Activated CD4-positive, CD25-positive, alpha-beta regulatory T cell treated with anti-CD3 and anti-CD28 coated beads, Interleukin-2, amount 50 U/mL, for 72 hours (primary cell): ENCODE measurements around the gene PPP2R5D.
"Not testable (repeated sequence)": the region's sequence is repeated elsewhere in the genome, so short reads cannot be mapped to it uniquely, and the experiment has no call there.

Experiments used
- DNase-seq: peaks from one replicate; pipeline ENCODE4 v3.0.0; 2021

The PPP2R5D gene

DNA sequence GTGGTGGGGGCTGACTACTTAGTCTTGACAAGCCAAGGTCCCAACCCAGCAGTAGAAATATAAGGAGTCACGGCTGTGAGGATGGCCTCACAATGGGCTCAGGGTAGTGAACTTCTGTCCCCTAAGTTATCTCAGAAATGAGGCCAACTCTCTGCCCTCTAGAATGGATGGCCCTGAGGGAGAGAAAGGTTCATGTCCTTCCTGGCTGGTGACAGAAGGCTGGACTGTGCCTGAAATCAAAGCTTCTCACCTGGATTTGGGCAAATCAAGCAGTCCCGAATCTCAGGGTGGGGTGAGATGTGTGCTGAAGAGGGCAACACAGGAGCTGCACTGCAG is 49.8 kb downstream of the PPP2R5D start:
- DNase-seq, result no peak

DNA sequence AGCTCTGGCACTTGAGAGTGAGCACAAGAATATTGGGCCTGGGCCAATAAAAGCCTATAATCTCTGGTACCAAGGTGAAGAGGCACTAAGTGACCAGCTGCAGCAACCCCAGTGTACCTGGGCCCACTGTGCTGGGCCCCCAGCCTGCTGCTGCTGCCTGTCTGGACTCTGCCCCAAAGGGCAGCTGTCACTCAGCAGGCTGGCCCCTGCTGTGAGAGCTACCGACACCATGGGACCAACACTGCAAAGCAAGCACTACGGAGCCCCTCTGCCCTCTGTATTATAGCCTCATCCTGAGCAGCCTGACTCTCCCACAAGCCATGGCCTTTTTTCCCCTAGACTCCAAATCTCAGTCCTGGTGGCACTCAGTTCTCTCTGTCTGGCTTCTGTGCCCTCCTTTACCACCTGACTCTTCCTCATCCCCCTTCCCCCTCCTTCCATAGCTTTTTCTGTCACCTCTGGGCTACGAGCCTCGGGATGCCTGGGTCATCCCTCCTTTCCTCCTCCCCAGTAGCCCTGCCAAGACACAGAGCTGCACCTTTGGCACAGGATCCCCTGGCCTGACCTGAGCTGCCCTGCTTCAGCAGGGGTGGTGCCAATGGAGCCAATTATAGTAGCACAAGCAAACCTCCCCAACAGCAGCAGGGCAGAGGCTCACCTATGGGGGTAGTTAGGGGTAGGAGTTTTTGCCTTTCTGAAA is 51.3 kb downstream of the PPP2R5D start:
- DNase-seq, result no peak

DNA sequence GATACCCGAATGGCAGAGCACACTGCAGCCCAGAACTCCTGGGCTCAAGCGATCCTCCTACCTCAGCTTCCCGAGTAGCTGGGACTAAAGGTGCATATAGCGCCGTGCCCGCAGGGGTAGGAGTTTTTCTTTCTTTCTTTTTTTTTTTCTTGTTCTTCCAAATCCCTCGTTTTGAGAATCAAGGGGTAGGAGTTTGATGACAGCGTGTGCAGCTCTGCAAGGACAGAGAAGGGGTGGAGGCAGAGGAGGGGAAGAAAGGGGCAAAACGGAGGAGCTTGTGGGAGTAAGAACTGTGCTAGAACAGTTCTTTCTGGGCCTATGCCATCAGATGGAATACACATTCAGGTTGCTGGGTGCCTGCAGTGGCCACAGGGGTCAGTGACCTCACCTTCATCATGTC is 52.3 kb downstream of the PPP2R5D start:
- DNase-seq, result no peak

DNA sequence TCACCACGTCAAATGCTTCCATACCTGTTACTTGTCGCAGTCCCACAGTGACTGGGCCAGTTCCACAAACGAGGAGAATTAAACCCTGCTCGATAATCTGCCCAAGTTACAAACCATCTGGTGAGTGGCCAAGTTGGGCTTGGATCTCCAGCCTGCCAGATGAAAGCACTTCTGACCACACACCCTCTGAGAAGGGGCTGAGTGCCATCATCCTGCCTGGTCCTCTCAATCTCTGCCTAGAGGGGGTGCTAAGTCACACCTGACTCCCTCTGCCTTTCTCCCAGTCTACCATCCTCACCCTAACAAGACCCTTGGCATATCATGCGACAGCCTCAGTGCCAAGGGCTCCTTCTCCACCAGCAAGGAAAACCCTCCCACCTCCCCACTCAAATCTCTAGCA is 52.8 kb downstream of the PPP2R5D start:
- DNase-seq, result no peak

DNA sequence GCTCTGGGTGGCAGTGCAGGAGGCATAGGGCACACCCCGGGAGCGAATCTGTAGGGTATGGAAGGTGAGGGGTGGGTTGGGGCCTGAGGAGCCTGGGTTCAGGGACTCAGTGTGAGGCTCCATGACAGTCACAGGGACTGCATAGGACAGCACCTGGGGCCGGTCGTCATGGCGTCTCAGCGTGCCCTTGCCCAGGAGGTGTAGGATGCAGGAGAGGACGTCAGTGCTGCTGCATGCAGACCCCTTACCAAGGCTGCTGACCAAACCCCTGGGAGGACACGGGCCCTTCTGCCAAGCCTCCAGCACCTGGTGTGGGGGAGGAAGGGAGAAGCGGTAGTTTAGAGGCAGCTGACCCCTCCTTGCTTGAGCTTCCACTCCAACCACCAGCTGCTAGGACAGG is 53.3 kb downstream of the PPP2R5D start:
- no peak for DNase-seq

DNA sequence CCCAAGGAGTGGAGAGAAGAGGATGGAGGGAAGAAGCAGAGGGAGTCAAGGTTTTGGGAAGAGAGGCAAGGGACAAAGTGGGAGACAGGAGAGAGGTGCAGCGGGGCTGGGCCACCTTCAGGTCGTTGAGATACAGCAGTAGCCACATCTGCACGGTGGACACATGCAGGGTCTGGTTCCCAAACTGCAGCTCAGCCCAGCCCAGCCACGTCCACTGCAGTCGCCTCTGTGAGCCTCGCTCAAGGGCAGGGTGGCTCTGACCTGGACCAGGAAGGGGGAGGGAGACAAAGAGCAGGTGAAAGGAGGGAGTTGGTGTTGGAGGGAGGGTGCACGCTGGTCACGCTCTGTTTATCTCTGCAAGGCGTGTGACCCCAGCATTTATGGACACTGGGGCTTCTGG is 54.4 kb downstream of the PPP2R5D start:
- DNase-seq, result no peak

DNA sequence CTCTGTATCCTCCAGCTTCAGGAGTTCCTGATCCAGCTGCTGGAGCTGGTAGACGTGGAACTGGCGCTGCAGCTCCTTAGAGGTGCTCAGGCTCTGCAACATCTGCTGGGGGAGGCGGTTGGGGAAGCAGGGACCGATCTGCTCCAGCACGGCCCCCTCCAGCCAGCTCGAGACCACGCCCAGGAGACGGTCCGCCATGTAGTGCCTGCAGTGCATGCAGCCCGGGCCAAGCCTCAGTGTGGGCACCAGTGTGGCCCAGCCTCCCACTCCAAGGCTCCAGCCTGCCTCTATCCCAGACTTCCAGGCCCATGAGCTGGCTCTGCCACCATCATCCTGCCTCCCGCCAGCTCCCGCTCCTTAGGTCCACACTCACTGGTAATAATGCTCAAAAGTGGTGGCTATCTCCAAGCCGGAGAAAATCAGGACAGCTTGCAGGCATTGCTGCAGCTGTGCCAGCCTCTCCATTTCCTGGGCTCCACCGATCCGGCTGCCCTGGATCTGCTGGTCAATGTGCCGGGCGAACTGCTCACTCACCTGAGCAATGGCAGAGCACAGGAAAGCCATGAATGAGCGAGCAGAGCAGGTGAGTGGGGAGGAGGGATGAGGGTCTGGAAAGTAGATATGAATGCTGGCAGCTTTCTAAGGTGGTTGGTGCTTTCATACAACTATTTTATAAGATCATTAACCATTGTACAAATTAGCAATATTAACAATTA is 56.3 kb downstream of the PPP2R5D start:
- no peak for DNase-seq

DNA sequence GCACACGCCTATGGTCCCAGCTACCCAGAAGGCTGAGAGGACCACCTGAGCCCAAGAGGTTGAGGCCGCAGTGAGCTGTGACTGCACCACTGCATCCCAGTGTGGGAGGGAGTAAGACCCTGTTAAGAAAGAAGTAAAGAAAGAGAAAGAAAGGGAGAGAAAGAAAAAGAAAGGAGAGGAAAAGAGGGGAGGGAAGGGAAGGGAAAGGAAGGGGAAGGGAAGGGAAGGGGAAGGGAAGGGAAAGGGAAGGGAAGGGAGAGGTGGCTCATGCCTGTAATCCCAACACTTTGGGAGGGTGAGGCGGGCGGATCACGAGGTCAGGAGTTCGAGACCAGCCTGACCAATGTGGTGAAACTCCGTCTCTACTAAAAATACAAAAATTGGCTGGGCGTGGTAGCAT is 57.1 kb downstream of the PPP2R5D start:
- DNase-seq, result not testable (repeated sequence)

DNA sequence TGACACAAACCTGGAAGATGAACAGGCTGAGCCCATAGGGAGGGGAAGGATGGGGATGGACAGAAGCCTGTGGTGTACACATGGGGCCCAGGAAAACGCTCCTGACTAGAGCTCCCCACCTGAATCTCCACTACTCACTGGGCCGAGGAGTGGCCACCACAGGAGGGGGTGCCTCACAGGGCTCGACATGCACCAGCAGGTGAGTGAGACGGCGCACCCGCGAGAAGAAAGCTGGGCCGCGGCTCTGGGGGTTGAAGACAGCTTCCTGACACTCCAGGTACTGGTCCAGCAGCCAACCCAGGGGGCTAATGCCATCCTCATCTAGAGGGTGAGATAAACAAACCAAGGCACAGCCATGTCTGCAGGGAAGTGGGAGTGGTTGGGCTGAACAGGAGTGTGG is 58.9 kb downstream of the PPP2R5D start:
- no peak for DNase-seq

DNA sequence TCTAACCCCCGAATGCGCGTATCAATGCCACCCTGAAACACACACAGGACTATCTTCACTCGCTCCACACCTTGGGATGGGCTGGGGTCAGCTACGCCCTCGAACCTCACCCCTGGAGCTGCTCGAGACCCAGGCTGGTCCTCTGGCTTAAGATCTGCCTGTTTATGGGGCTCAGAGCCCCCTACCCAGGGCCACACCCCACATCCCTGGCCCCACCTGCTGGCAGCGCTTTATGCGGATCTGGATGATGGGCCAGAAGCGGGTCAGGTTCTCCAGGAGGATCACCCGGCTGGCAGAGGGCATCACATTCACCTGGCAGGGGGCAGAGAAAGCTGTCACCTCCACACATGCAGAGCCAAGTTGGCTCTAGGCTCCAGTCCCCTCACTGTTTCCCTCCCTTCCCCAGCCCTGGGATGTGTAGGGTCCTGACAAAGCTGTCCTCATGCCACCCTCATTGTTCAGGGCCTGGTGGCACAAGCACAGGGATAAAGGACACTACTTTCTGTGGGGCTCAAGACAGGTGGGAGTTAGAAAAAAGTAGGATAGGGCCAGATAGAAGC is 61.1 kb downstream of the PPP2R5D start:
- no peak for DNase-seq

DNA sequence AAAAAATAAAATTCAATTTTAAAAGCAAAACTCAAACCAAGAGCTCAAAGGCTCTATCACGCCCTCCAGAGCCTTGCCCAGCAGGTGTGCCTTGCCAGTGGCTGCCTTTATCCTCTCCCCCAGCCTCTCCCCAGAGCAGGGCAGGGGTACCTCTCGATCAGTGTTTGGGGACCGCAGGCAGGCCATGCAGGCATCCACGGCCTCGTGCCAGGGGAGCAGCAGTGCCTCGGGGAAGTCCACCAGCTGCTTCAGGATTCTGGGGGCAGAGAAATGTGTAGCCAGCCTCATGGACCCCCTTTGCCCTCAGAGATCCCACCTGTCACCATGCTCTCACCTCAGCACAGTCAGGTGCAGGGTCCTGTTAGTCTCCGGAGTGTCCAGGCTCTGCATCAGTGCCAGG is 63.6 kb downstream of the PPP2R5D start:
- no peak for DNase-seq

DNA sequence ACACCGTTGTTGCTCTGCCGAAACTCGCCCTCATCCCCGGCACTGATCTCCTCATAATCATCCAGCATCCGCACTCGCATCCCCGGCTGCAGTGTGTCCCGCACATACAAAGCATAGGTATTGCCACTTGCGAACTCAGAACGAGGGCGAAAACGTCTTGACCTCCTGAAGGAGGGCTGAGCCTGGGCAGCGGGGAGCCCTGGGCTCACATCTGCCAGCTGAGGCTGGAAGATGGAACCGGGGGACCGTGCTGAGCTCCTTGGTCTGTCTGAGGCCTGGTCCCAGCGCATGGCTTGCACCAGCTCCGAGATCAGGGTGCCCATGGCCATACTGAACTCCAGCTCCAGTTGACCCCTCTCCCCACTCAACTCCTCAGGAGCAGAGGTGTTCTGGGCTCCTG is 66.6 kb downstream of the PPP2R5D start:
- no peak for DNase-seq

DNA sequence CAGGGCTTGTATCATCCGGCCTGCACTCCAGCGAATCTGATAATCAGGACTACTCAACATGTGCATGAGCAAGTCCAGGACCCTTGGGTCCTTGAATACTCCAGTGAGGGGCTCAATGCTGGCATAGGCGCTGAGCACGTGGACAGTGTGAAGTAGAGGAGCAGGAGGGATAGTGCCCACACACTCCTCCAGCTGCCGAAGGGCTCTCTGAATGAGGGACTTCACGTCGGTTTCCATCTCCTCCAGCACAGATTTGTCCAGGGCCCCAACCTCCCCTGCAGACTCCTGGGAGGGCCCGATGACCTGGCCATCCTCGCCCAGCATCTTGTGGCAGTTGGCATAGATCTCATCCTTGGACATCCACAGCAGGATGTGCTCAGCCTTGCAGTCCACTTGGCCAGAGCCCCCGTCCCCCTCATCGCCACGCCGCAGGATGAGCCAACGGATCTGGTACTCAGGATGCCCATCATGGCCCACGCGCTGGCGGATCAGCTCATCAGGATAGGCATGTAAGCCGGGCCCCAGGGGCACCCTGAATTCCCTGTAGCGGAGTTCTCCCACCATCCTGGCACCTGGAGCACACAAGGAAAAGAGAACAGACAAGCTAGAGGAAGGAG is 68.0 kb downstream of the PPP2R5D start:
- DNase-seq, result no peak

DNA sequence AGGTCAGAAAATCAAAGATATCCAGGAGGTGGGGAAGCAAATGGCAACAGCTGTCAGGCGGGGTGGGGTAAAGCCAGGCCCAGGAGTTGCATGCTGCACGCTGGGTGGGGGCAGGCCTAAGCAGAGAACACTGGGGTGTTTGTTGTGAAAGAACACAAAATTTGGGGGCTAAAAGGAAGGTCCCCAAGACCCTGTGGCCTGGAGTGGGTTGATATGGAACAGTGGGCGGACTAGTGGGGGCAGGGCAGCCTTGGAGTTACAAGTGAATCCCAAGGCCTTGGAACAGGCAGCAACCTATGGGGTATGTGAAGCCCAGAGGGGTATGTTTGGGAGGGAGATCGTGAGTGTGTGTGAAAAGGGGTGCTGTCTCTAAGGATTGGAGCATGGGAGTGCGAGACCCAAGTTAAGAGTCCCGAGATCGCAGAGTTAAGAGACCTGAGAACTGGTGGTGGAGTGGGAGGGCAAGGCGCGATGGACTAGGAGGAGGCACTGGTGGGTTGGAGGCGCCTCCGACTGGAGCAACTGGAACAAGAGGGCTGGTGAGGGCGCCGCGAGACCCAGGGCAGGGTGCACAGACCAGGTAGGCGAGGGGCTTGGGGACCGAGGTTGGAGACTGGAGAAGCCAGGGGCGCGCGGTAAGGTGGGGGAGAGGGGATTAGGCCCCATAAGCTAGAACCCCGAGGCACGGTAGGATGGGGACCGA is 68.6 kb downstream of the PPP2R5D start:
- no peak for DNase-seq

DNA sequence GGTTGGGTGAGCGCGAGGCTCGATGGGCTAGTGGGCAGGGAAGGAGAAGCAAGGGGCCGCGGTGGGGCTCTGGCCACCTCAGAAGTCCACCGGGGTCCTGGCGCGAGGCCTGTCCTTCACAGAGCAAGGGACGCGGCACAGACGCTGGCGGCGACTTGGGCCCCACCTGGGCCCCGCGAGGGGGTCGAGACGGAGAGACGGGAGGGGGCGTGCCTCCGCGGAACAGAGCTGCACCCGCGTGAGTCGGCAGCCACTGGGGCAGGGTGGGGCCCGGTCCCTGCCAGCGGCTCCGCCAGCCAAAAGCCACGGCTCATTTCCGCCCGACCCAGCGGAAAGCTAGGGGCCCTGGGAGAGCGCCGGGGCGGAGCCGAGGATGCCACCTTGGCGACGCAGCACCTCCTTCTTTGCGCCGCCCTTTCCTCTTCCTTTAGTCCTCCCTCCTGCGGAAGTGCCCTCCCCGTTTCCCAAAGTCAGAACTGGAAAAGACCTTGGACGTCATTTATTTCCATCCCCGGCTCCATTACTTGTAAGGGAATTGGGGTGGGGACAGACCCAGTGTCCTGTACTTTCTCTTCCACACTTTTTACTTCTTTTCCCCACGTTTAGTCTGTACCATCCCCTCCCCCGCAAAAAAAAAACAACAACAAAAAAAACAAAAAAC is 69.3 kb downstream of the PPP2R5D start, which contains the start of gene CUL7:
Gene CUL7, minus strand, starts transcription at position 307 of the 661 bp plus-strand sequence. CDS start 1,063 bp downstream, outside the sequence.
- peak; percentile 90 for DNase-seq

DNA sequence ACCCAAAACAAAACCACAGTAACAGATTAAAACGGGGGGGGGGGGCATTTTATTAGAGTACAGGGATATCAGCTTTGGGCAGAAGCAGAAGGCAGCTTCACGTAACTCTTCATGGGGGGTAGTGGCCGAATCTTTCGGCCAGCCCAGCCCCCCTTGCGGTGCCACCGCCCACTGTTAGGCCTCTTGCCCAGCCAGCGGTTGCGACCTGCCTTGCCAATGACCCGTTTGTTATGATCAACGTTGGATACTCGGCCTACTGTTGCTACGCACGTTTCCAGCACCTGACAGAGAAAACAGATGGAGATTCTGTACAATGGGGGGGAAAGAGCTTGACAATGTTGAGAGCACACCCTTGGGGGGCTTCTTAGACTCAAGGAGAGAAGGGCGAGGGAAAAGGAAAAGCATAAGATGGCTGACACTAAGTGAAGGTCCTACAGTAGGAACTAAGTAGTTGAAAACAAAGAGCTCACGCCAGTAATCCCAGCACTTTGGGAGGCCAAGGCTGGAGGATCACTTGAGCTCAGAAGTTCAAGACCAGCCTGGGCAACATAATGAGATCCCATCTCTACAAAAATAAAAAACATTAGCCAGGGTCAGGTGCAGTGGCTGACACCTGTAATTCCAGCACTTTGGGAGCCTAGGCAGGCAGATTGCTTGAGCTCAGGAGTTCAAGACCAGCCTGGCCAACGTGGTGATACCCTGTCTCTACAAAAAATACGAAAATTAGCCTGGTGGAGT is 70.0 kb downstream of the PPP2R5D start:
- no peak for DNase-seq

DNA sequence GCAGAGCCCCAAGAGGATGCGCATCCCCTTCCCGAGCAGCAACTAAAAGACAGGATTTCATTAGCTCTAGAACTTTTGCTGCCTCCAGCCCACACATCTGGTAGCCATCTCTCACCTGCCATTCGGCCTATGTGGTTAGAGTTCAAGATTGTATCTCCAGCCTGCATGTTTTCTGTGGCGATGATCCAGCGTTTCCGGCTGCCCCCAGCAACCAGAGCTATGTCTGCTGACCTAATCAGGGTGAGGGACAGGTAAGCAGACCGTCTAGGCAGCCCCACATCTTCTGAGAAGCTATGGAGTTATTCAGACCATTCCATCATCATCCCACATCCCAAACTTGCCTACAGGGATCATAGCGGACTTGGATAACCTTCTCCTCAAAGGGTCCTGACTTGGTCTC is 71.6 kb downstream of the PPP2R5D start:
- no peak for DNase-seq

DNA sequence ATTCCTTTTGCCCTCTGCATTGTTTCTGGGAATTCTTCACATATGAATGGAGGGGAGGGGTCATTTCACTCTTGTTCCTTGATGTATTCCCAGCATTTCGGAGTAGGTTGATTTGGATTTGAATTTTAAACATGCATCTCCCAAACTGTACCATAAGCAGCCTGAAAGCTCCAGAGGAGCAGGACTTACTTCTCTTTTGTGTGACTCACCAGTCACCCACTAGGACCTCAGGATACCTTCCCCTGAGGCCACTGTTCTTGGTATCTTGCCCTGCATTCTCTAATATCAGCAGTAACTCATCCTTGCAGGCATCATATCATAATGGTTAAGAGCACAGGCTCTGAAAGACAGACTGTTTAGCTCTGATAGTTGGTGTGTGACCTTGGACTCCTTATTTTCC is 74.2 kb downstream of the PPP2R5D start:
- DNase-seq, result no peak

DNA sequence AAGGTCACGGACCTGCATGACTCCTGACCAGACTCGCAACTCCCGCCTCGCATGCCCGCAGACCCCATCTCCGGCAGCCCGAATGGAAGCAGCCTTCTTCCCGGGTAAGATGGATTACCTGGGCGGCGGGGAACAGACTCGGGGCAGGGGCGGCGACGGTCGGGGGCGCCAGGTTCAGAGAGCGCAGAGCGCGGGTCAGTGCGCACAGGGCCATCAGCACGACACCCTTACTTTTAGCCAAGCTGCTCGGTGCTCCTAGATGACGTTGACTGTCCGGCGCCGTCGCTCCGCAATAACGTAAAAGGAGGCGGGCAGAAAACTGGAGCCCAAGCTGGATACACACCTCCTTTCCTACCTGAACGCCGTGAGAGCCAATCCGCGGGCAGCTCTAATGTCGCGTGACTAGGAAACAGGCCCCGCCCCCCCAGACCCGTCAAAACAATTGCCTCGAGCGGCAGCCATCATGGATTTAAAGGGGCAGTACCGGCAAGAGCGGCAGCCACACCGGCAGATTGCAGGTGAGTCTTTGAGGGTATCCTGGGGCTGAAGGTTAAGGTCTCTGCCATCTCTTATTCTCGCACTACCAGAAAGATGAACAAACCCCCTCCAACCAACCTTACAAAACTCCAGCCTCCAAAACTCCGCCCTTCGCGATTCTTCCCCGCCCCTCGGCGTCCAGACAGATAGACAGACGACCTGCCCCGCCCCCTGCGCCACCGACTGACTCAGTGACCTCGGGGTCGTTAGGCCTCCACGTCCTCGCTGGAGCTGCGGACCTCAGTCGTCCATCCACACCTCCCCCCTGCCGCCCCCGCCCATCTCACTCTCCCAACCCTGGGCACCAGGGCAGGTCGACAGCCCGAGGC is 75.0 kb downstream of the PPP2R5D start, which contains the start of the genes KLC4 and MRPL2:
Gene KLC4, plus strand, starts transcription at position 464 of the 866 bp plus-strand sequence. CDS start 1,705 bp downstream, outside the sequence.
Gene MRPL2, minus strand, starts transcription at position 267 of the 866 bp plus-strand sequence. Its CDS starts 53 bp downstream, at position 214.
- DNase-seq, result peak; percentile 92

DNA sequence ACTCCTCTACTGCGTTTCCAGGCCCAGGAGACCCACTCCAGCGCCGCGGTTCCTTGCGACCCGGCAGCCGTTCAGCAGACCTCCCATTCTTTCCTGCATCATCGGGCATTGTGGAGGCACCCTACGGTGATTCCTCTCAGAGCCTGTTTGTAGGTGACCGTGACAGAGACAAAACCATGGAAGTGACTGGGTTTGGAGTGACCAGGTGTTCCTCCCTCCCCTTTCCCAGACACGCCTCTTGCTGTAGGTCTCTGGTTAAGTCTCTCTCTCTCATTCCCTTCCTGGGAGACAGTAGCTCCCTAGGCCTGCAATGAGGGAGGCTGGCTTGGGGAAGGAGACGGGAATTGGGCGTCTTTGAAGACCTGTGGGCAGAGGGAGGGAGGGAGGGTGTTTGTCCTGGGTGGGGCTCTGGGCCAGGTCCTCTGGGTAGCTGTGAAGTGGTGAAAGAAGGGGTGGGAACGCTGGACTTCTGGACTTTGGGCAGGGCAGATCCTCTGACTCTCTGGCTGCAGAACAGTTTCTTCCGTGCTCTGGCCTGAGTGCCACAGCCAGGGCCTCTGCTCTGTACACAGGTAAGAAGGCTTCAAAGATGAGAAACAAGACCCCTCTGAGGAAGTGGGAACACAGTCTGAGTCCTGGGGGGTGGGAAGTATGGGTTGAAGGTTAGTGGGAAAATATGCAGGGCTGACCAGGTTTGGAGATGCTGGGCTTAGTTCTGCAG is 75.8 kb downstream of the PPP2R5D start:
- DNase-seq, result no peak
